Progenitor cell of endocrine pancreas (in vitro differentiated cells): ENCODE measurements around the gene ZKSCAN5. TPM values are rescaled to one million over a fixed set of nuclear protein-coding genes. Genes with fewer than 3 reads are reported as not detected.

Experiments
- DNase-seq: peaks from one replicate; pipeline ENCODE4 v3.0.0; 2021; ENCODE audit warnings: low spot score; ENCODE audit not compliant: unreplicated experiment
- H3K27ac Mint-ChIP-seq: 2 replicates; pipeline ENCODE4 v1.8.0; 2021; ENCODE audit warnings: mild to moderate bottlenecking, moderate library complexity, mixed read lengths
- H3K27me3 Mint-ChIP-seq: 2 replicates; pipeline ENCODE4 v1.8.0; 2021; ENCODE audit warnings: mixed read lengths
- H3K36me3 Mint-ChIP-seq: 2 replicates; pipeline ENCODE4 v1.8.0; 2022; ENCODE audit warnings: mixed read lengths; ENCODE audit not compliant: insufficient read depth
- H3K4me1 Mint-ChIP-seq: 2 replicates; pipeline ENCODE4 v1.8.0; 2021; ENCODE audit warnings: low read depth, mixed read lengths
- H3K4me3 Mint-ChIP-seq: 2 replicates; pipeline ENCODE4 v1.8.0; 2021; ENCODE audit warnings: low read depth, mild to moderate bottlenecking, moderate library complexity, mixed read lengths
- H3K9me3 Mint-ChIP-seq: 2 replicates; pipeline ENCODE4 v1.8.0; 2021; ENCODE audit warnings: low read depth, mixed read lengths
- CTCF ChIP-seq: fragments of 200-600 bp; sonication (generic); IDR thresholded peaks from one replicate; pipeline ENCODE4 v1.5.0; 2021; ENCODE audit warnings: antibody characterized with exemption, mild to moderate bottlenecking; ENCODE audit not compliant: unreplicated experiment
- total RNA-seq: library from RNA; stranded (reverse); gene quantifications from 2 replicates; pipeline ENCODE4 v1.2.1, GENCODE V29; 2021

The ZKSCAN5 gene
- total RNA-seq, 1 donor from 2014 or later: 15.2 TPM

- Mint-ChIP-seq H3K9me3 (no peaks in the 10 kb centered on the region), H3K27ac (no peak overlapping the region), H3K27me3 (no peaks in the 10 kb centered on the region), H3K36me3 (peaks cover 16% of the 10 kb centered on the region), H3K4me1 (peaks cover 21% of the 10 kb centered on the region), H3K4me3 (no peak overlapping the region)
- DNase-seq: no peak
- no peak for TF ChIP-seq CTCF
Observed at GRCh38 chr7:99554939-99555338, 50.5 kb downstream of the ZKSCAN5 start.

GRCh38 chr7:99557196-99557607 is 52.7 kb downstream of the ZKSCAN5 start:
- H3K9me3 Mint-ChIP-seq: no peaks in the 10 kb centered on the region
- H3K36me3 Mint-ChIP-seq: peaks cover 16% of the 10 kb centered on the region
- peaks cover 15% of the 10 kb centered on the region for H3K4me1 Mint-ChIP-seq
- peak overlapping the region; percentile 99 for H3K4me3 Mint-ChIP-seq
- no peak for TF ChIP-seq CTCF
- no peak for DNase-seq
- H3K27me3 Mint-ChIP-seq: no peaks in the 10 kb centered on the region
- H3K27ac Mint-ChIP-seq: peak overlapping the region; percentile 99

GRCh38 chr7:99557940-99558305 is 53.5 kb downstream of the ZKSCAN5 start:
- H3K4me1 Mint-ChIP-seq: peaks cover 13% of the 10 kb centered on the region
- peak overlapping the region; percentile 99 for H3K27ac Mint-ChIP-seq
- H3K27me3 Mint-ChIP-seq: no peaks in the 10 kb centered on the region
- H3K4me3 Mint-ChIP-seq: peak overlapping the region; percentile 99
- peaks cover 21% of the 10 kb centered on the region for H3K36me3 Mint-ChIP-seq
- DNase-seq: no peak
- TF ChIP-seq CTCF: no peak
- H3K9me3 Mint-ChIP-seq: no peaks in the 10 kb centered on the region

GRCh38 chr7:99558306-99559174 is 54.1 kb downstream of the ZKSCAN5 start, which contains the start of gene ZNF655:
TSS of gene ZNF655 (plus strand) at chr7:99558642. CDS start at chr7:99560560, 1,918 bp downstream.
- Mint-ChIP-seq H3K9me3 (no peaks in the 10 kb centered on the region), H3K36me3 (peaks cover 22% of the 10 kb centered on the region), H3K4me3 (peak within 1 kb of the TSS; percentile 99), H3K27ac (peak within 1 kb of the TSS; percentile 99), H3K27me3 (no peaks in the 10 kb centered on the region), H3K4me1 (peaks cover 13% of the 10 kb centered on the region)
- DNase-seq: peak; percentile 94
- TF ChIP-seq CTCF: no peak

- H3K27me3 Mint-ChIP-seq: no peaks in the 10 kb centered on the region
- H3K36me3 Mint-ChIP-seq: peaks cover 25% of the 10 kb centered on the region
- H3K9me3 Mint-ChIP-seq: no peaks in the 10 kb centered on the region
- peak overlapping the region; percentile 99 for H3K27ac Mint-ChIP-seq
- DNase-seq: no peak
- H3K4me3 Mint-ChIP-seq: peak overlapping the region; percentile 99
- no peak for TF ChIP-seq CTCF
- peaks cover 13% of the 10 kb centered on the region for H3K4me1 Mint-ChIP-seq
Observed at GRCh38 chr7:99559175-99559915, 54.9 kb downstream of the ZKSCAN5 start.
